Activated naive CD4-positive, alpha-beta T cell treated with Interleukin-2 at 50 U/mL for 16 hours (primary cell): ENCODE measurements around the gene RAB4A.

Experiments used
- DNase-seq: peaks from one replicate; pipeline ENCODE4 v3.0.0-alpha.2; 2020

RAB4A gene

GRCh38 chr1:229247871-229248270 lies 23.0 kb upstream of the RAB4A start:
- DNase-seq = no peak

- no peak for DNase-seq
Measured at GRCh38 chr1:229248821-229249817, 21.8 kb upstream of the RAB4A start.

- DNase-seq = no peak
Measured at GRCh38 chr1:229249854-229250644, 20.9 kb upstream of the RAB4A start.

GRCh38 chr1:229251185-229251584 lies 19.7 kb upstream of the RAB4A start:
- DNase-seq = no peak

- no peak for DNase-seq
Measured at GRCh38 chr1:229252228-229252984, 18.5 kb upstream of the RAB4A start.

GRCh38 chr1:229253151-229253974 lies 17.5 kb upstream of the RAB4A start:
- peak; percentile 7 for DNase-seq

GRCh38 chr1:229254910-229255541 lies 15.9 kb upstream of the RAB4A start:
- no peak for DNase-seq

GRCh38 chr1:229258031-229258756 lies 12.7 kb upstream of the RAB4A start:
- peak; percentile 62 for DNase-seq

- no peak for DNase-seq
Measured at GRCh38 chr1:229258757-229259060, 12.2 kb upstream of the RAB4A start.

- no peak for DNase-seq
Measured at GRCh38 chr1:229260297-229260696, 10.6 kb upstream of the RAB4A start.

- no peak for DNase-seq
Measured at GRCh38 chr1:229262239-229262638, 8.7 kb upstream of the RAB4A start.

- DNase-seq = no peak
Measured at GRCh38 chr1:229263254-229263653, 7.7 kb upstream of the RAB4A start.

- no peak for DNase-seq
Measured at GRCh38 chr1:229264068-229264467, 6.8 kb upstream of the RAB4A start.

- no peak for DNase-seq
Measured at GRCh38 chr1:229264487-229264886, 6.4 kb upstream of the RAB4A start.

GRCh38 chr1:229266274-229266673 lies 4.6 kb upstream of the RAB4A start:
- no peak for DNase-seq

GRCh38 chr1:229266832-229267500 lies 3.9 kb upstream of the RAB4A start:
- no peak for DNase-seq

GRCh38 chr1:229268505-229268904 lies 2.4 kb upstream of the RAB4A start:
- DNase-seq = no peak

- DNase-seq = peak; percentile 47
Measured at GRCh38 chr1:229271448-229272159, 693 bp downstream of the RAB4A start.
